ENCODE results near the gene GRIP1. TPM values are rescaled to one million over a fixed set of nuclear protein-coding genes. Genes with fewer than 3 reads are reported as not detected.

GRIP1 gene
- total RNA-seq, 1 experiment from 2014 or later: 22.5 TPM

- TF ChIP-seq ZNF671 (CRISPR knock-in tag; IDR thresholded peaks at IDR 0.05) (no peak), E2F4 (CRISPR knock-in tag; IDR thresholded peaks at IDR 0.05; ENCODE audit: borderline replicate concordance, low read depth) (no peak), ERG (CRISPR knock-in tag; IDR thresholded peaks at IDR 0.05) (no peak), ZNF121 (CRISPR knock-in tag; IDR thresholded peaks at IDR 0.05) (no peak), RELA (CRISPR knock-in tag; IDR thresholded peaks at IDR 0.05; ENCODE audit: borderline replicate concordance) (no peak), ELF4 (CRISPR knock-in tag; IDR thresholded peaks at IDR 0.05; ENCODE audit: low read depth) (no peak), RORB (CRISPR knock-in tag; IDR thresholded peaks at IDR 0.05) (no peak), SP1 (CRISPR knock-in tag; conservative IDR thresholded peaks at IDR 0.05) (peak; percentile 71), ZNF263 (CRISPR knock-in tag; IDR thresholded peaks at IDR 0.05; ENCODE audit: low read depth) (no peak), ZNF423 (CRISPR knock-in tag; IDR thresholded peaks at IDR 0.05) (no peak), GRHL2 (CRISPR knock-in tag; IDR thresholded peaks at IDR 0.05; ENCODE audit: insufficient replicate concordance, severe bottlenecking) (no peak), KAT7 (CRISPR knock-in tag; IDR thresholded peaks at IDR 0.05; ENCODE audit: borderline replicate concordance) (no peak), ETV6 (CRISPR knock-in tag; IDR thresholded peaks at IDR 0.05) (no peak), IRF2 (CRISPR knock-in tag; IDR thresholded peaks at IDR 0.05; ENCODE audit: borderline replicate concordance, low read depth) (no peak), ZNF416 (CRISPR knock-in tag; IDR thresholded peaks at IDR 0.05) (no peak), FOXK1 (CRISPR knock-in tag; IDR thresholded peaks at IDR 0.05) (peak; percentile 60), CBFB (CRISPR knock-in tag; IDR thresholded peaks at IDR 0.05; ENCODE audit: low read depth) (no peak), FOXP1 (CRISPR knock-in tag; IDR thresholded peaks at IDR 0.05; ENCODE audit: borderline replicate concordance) (peak; percentile 69; the same call in 1 of the 2 replicates), EMX1 (CRISPR knock-in tag; IDR thresholded peaks at IDR 0.05) (no peak), ZMAT4 (CRISPR knock-in tag; IDR thresholded peaks at IDR 0.05) (no peak), GABPB1 (CRISPR knock-in tag; IDR thresholded peaks at IDR 0.05) (peak; percentile 40; the same call in 1 of the 2 replicates), SMAD3 (CRISPR knock-in tag; IDR thresholded peaks at IDR 0.05; ENCODE audit: borderline replicate concordance) (no peak), NFATC4 (CRISPR knock-in tag; IDR thresholded peaks at IDR 0.05) (no peak), SOX15 (CRISPR knock-in tag; IDR thresholded peaks at IDR 0.05) (no peak), TCF7 (CRISPR knock-in tag; IDR thresholded peaks at IDR 0.05; ENCODE audit: low read depth) (no peak), JAZF1 (CRISPR knock-in tag; IDR thresholded peaks at IDR 0.05) (no peak)
- TF ChIP-seq, protein P1, sequence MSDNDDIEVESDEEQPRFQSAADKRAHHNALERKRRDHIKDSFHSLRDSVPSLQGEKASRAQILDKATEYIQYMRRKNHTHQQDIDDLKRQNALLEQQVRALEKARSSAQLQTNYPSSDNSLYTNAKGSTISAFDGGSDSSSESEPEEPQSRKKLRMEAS (CRISPR knock-in tag; IDR thresholded peaks at IDR 0.05): peak; percentile 72
- TF ChIP-seq, protein P2, sequence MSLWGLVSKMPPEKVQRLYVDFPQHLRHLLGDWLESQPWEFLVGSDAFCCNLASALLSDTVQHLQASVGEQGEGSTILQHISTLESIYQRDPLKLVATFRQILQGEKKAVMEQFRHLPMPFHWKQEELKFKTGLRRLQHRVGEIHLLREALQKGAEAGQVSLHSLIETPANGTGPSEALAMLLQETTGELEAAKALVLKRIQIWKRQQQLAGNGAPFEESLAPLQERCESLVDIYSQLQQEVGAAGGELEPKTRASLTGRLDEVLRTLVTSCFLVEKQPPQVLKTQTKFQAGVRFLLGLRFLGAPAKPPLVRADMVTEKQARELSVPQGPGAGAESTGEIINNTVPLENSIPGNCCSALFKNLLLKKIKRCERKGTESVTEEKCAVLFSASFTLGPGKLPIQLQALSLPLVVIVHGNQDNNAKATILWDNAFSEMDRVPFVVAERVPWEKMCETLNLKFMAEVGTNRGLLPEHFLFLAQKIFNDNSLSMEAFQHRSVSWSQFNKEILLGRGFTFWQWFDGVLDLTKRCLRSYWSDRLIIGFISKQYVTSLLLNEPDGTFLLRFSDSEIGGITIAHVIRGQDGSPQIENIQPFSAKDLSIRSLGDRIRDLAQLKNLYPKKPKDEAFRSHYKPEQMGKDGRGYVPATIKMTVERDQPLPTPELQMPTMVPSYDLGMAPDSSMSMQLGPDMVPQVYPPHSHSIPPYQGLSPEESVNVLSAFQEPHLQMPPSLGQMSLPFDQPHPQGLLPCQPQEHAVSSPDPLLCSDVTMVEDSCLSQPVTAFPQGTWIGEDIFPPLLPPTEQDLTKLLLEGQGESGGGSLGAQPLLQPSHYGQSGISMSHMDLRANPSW (CRISPR knock-in tag; conservative IDR thresholded peaks at IDR 0.05; ENCODE audit: low read depth): no peak
- TF ChIP-seq, protein P3, sequence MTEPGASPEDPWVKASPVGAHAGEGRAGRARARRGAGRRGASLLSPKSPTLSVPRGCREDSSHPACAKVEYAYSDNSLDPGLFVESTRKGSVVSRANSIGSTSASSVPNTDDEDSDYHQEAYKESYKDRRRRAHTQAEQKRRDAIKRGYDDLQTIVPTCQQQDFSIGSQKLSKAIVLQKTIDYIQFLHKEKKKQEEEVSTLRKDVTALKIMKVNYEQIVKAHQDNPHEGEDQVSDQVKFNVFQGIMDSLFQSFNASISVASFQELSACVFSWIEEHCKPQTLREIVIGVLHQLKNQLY (CRISPR knock-in tag; IDR thresholded peaks at IDR 0.05): no peak
- TF ChIP-seq, protein P4, sequence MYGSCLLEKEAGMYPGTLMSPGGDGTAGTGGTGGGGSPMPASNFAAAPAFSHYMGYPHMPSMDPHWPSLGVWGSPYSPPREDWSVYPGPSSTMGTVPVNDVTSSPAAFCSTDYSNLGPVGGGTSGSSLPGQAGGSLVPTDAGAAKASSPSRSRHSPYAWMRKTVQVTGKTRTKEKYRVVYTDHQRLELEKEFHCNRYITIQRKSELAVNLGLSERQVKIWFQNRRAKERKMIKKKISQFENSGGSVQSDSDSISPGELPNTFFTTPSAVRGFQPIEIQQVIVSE (CRISPR knock-in tag; IDR thresholded peaks at IDR 0.05; ENCODE audit: borderline replicate concordance): no peak
- TF ChIP-seq, protein P5, sequence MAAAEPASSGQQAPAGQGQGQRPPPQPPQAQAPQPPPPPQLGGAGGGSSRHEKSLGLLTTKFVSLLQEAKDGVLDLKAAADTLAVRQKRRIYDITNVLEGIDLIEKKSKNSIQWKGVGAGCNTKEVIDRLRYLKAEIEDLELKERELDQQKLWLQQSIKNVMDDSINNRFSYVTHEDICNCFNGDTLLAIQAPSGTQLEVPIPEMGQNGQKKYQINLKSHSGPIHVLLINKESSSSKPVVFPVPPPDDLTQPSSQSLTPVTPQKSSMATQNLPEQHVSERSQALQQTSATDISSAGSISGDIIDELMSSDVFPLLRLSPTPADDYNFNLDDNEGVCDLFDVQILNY (CRISPR knock-in tag; IDR thresholded peaks at IDR 0.05): no peak
Measured at GRCh38 chr12:66301944-66302826, 376.7 kb downstream of the GRIP1 start, which contains the start of gene HELB (continued).

Measured in WTC11 (cell line).